GM12865 (cell line): Measurements from ENCODE around the gene ENO4.
A peak's percentile ranks its signal among the peaks of the same experiment; 100 is the strongest.

Experiments used
- DNase-seq: peaks from one replicate; pipeline ENCODE4 v3.0.0; 2010; ENCODE audit warnings: low read depth
- H3K4me3 ChIP-seq: 2 replicates; pipeline ENCODE4 v1.5.1; 2011; ENCODE audit warnings: mild to moderate bottlenecking, low read depth, low read length, control low read depth
- TF ChIP-seq, protein P1 (sequence below): IDR thresholded peaks from 2 replicates; pipeline ENCODE4 v1.5.1; 2011; ENCODE audit warnings: low read length, control low read depth, low read depth, inconsistent platforms; ENCODE audit not compliant: insufficient read depth; ENCODE audit errors: missing control alignments

ENO4 gene

DNA sequence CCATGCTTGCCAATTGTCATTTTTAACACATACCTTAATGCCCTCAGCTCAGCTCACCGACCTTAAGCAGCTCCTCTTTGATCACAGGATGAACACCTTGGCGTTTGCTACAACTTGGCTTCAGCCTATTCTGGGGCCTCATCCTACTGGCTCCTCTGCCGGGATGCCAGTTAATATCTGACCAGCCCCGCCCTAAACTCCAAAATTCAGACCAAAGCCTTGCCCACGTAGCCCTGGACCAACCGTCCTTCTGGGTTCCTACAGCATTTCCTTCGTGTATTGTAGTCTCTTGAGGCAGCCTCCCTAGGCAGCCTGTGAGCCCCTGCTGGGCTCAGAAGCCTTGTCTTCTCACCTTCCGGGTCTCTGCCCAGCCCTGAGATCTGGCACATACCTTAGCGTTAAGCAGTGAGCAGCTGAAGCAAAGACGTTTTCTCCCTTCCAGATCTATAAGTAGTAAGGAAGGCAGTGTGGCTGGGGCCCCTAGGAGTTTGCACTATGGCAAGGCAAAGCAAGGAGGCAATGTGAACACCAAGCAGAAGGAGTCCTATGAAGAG, 836 bp downstream of the ENO4 start:
- TF ChIP-seq, protein P1, sequence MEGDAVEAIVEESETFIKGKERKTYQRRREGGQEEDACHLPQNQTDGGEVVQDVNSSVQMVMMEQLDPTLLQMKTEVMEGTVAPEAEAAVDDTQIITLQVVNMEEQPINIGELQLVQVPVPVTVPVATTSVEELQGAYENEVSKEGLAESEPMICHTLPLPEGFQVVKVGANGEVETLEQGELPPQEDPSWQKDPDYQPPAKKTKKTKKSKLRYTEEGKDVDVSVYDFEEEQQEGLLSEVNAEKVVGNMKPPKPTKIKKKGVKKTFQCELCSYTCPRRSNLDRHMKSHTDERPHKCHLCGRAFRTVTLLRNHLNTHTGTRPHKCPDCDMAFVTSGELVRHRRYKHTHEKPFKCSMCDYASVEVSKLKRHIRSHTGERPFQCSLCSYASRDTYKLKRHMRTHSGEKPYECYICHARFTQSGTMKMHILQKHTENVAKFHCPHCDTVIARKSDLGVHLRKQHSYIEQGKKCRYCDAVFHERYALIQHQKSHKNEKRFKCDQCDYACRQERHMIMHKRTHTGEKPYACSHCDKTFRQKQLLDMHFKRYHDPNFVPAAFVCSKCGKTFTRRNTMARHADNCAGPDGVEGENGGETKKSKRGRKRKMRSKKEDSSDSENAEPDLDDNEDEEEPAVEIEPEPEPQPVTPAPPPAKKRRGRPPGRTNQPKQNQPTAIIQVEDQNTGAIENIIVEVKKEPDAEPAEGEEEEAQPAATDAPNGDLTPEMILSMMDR: no peak
- H3K4me3 ChIP-seq: peak overlapping the region; percentile 48
- DNase-seq: no peak

DNA sequence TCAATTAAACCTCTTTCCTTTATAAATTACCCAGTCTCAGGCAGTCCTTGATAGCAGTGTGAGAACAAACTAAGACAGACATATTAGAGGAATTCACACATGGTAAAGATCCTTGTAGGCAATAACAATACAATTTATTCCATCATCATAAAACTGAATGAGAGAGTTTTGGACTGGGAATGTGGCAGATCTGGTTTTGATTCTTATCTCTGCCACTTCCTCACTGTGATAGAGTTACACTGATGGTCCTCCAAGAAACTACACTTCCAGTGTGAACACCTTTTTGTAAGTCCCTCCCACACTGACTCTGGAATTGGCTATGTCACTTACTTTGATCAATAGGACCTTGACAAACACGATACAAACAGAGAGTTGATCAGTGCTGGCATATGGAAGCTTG, 2.9 kb downstream of the ENO4 start:
- no peak overlapping the region for H3K4me3 ChIP-seq
- DNase-seq: no peak
- TF ChIP-seq, protein P1: no peak

DNA sequence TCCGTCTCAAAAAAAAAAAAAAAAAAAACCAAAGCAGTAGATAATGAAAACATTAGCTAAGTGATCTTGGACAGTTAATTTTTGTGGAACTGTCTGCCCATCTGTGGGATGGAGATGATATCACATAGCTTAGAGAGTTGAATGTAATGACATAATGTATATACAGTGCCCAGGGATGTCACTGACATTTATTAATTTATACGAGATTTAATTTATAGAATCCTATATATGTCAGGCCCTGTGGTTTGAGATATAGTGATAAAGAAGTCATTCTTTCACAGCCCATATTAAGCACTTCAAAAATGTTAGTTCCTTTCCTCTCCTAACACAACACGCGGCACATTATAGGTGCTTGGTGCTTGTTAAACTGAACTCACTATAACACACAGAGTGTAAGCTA, 4.0 kb downstream of the ENO4 start:
- H3K4me3 ChIP-seq: no peak overlapping the region
- TF ChIP-seq, protein P1: no peak
- no peak for DNase-seq

DNA sequence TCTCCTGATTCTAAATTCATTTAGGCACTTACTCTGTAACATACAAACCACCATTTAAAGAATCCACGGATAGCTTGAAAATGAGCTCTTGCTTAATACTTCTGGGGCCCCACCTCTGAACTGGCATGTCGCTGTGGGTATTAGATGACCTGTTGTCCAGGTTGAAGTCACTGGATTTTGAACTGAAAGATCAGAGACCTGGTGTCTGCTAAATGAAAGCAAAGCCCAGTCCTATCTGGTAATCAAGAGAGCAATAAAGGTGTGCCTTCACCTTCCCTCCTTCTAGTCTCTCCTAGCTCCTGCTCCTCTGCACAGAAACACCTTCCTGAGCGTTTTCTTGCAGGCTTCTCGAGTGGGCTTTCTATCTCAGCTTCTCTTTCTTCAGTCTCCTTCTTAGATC, 4.4 kb downstream of the ENO4 start:
- TF ChIP-seq, protein P1: no peak
- DNase-seq: no peak

DNA sequence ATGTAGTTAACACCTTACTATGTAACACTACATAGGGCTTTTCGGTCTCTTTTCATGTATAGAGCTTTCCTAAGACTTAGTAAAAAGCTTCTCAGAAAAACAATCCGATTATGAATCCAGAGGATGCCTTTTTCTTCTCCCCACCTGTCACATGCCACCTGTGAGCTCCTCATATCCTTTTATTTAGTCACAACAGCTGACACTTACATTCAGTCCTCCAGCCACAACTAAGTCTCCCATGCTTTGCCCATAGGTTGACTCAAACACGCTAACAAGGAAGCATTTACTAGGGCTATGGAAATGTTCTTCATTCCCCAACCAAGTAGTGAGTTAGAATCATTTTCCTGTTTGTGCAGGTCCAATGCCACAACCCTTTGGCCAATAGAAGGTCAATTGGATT, 7.9 kb downstream of the ENO4 start:
- H3K4me3 ChIP-seq: no peak overlapping the region
- DNase-seq: no peak
- TF ChIP-seq, protein P1: no peak

More for the DNA sequence above, 4.4 kb downstream of the ENO4 start:
- no peak overlapping the region for H3K4me3 ChIP-seq

DNA sequence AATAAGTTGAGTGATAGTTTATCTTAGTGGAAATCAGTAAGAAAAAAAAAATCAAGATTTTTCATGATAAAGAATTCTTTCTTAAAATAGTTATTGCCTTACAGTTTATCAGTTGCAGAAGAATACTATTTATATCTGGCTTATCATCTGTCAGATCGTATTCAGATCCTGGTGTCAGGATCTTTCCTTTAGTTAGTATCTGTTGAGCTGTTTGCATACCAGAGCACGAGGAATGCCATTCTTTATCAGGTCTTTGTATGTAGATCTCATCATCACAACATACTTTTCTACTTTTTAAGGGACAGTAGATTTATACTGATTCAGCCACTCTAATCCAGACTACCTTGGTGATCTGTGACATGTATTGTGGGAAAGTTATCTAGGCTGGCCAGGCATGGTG, 12.5 kb downstream of the ENO4 start:
- H3K4me3 ChIP-seq: no peak overlapping the region
- TF ChIP-seq, protein P1: no peak
- no peak for DNase-seq

DNA sequence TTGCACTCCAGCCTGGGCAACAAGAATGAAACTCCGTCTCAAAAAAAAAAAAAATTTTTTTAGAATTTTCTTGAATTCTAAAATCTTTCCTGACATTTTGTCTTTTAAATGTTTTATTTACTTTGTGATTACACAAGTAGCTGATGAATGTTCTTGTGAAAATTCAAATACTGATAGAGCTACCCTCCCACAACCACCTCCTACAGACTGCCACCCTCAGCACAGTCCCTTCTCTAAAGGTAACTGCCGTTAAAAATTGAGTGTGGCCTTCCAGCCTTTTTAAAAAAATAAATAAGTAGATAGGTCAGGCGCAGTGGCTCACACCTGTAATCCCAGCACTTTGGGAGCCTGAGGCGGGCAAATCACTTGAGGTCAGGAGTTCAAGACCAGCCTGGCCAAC, 15.1 kb downstream of the ENO4 start:
- TF ChIP-seq, protein P1: no peak
- no peak overlapping the region for H3K4me3 ChIP-seq
- no peak for DNase-seq
